B cell (primary cell): ENCODE data around the gene FBXO15. TPM values are rescaled to one million over a fixed set of nuclear protein-coding genes. Genes with fewer than 3 reads are reported as not detected.

Experiments used
- ATAC-seq: fragments of 200-7000 bp; cut with Tn5 transposase; one replicate; pipeline ENCODE4 v1.10.0; 2021; ENCODE audit warnings: low read depth, mild to moderate bottlenecking, moderate number of reproducible peaks, moderate library complexity
- CTCF ChIA-PET: fragments of 350-600 bp; sonication (Branson Sonifier 250); formaldehyde crosslinking; loops from one replicate; lab custom pipeline; 2021; ENCODE audit warnings: antibody characterized with exemption, inconsistent platforms; lab: Charles Lee
- POLR2A ChIA-PET: fragments of 350-600 bp; sonication (Branson Sonifier 250); formaldehyde crosslinking; loops from one replicate; lab custom pipeline; 2021; ENCODE audit warnings: antibody characterized with exemption; lab: Charles Lee
- DNase-seq: peaks from one replicate; pipeline ENCODE4 v3.0.0; 2013
- H2AFZ ChIP-seq: 2 replicates; pipeline ENCODE4 v1.6.1; 2012; ENCODE audit warnings: mild to moderate bottlenecking, low read depth, low read length; ENCODE audit not compliant: insufficient read depth, poor library complexity, severe bottlenecking
- H3K27ac ChIP-seq, 2 donors: 1 replicate in 1 of 2; 2 replicates in 1 of 2; pipeline ENCODE4 v1.5.1; 2012 to 2013; ENCODE audit warnings: low read length in 2 of 2, mild to moderate bottlenecking in 2 of 2, moderate library complexity in 1 of 2
- H3K27me3 ChIP-seq, 4 experiments: fragments of 200-600 bp in 1 of 4; sonication (generic) in 1 of 4; replicated peaks in 1 of 4; 1 replicate in 2 of 4; 2 replicates in 2 of 4; pipeline versions ENCODE4 v1.6.1 to v1.7.0; 2013 to 2016; ENCODE audit warnings: low read length in 3 of 4, mild to moderate bottlenecking in 2 of 4, mixed read lengths in 1 of 4, moderate library complexity in 1 of 4; ENCODE audit not compliant: insufficient read depth in 4 of 4, control insufficient read depth in 3 of 4; ENCODE audit errors: control extremely low read depth in 1 of 4
- H3K36me3 ChIP-seq, 2 experiments: replicated peaks in 1 of 2; 1 replicate in 1 of 2; 2 replicates in 1 of 2; pipeline versions ENCODE4 v1.6.1 to v1.7.1; 2013; ENCODE audit warnings: low read length in 1 of 2; ENCODE audit not compliant: insufficient read depth in 2 of 2, control insufficient read depth in 1 of 2; ENCODE audit errors: control extremely low read depth in 1 of 2, extremely low read depth in 1 of 2
- H3K4me1 ChIP-seq, 2 donors: fragments of 200-600 bp in 1 of 2; sonication (generic) in 1 of 2; 1 replicate in 1 of 2; 2 replicates in 1 of 2; pipeline versions ENCODE4 v1.5.1 to v1.6.1; 2013 to 2017; ENCODE audit warnings: low read length in 2 of 2; ENCODE audit not compliant: control insufficient read depth in 2 of 2, insufficient read depth in 2 of 2
- H3K4me2 ChIP-seq: replicated peaks from 2 replicates; pipeline ENCODE3; 2012; ENCODE audit warnings: mild to moderate bottlenecking, low read depth, low read length; ENCODE audit not compliant: poor library complexity, severe bottlenecking
- H3K4me3 ChIP-seq, 5 experiments: fragments of 200-600 bp in 1 of 5; sonication (generic) in 1 of 5; 1 replicate in 3 of 5; 2 replicates in 2 of 5; pipeline versions ENCODE4 v1.5.1 to v1.7.0; 2011 to 2016; ENCODE audit warnings: low read length in 4 of 5, mild to moderate bottlenecking in 4 of 5, low read depth in 2 of 5, control low read depth in 1 of 5, moderate library complexity in 1 of 5; ENCODE audit not compliant: insufficient read depth in 1 of 5; ENCODE audit errors: control extremely low read depth in 1 of 5, extremely low read depth in 1 of 5
- H3K79me2 ChIP-seq: fragments of 200-600 bp; sonication (generic); one replicate; pipeline ENCODE4 v1.6.0; 2016; ENCODE audit warnings: low read length; ENCODE audit not compliant: control insufficient read depth, insufficient read depth
- H3K9ac ChIP-seq: fragments of 200-600 bp; sonication (generic); 2 replicates; pipeline ENCODE4 v1.6.1; 2017; ENCODE audit warnings: mild to moderate bottlenecking, low read length, moderate library complexity
- H3K9me3 ChIP-seq, 3 donors: one replicate each; pipeline versions ENCODE4 v1.6.1 to v1.7.1; 2013; ENCODE audit warnings: low read length in 2 of 3; ENCODE audit not compliant: control insufficient read depth in 2 of 3, insufficient read depth in 1 of 3; ENCODE audit errors: control extremely low read depth in 1 of 3
- H4K20me1 ChIP-seq: 2 replicates; pipeline ENCODE4 v1.6.0; 2012; ENCODE audit warnings: mild to moderate bottlenecking, low read length; ENCODE audit not compliant: insufficient read depth, control insufficient read depth, poor library complexity, severe bottlenecking
- H3K27ac Mint-ChIP-seq: one replicate; pipeline ENCODE4 v1.8.0; 2021; ENCODE audit warnings: mixed read lengths
- H3K27me3 Mint-ChIP-seq: one replicate; pipeline ENCODE4 v1.8.0; 2021; ENCODE audit warnings: mixed read lengths
- H3K4me1 Mint-ChIP-seq: one replicate; pipeline ENCODE4 v1.8.0; 2021; ENCODE audit warnings: mixed read lengths
- H3K4me3 Mint-ChIP-seq: one replicate; pipeline ENCODE4 v1.8.0; 2021; ENCODE audit warnings: mixed read lengths
- H3K9me3 Mint-ChIP-seq: one replicate; pipeline ENCODE4 v1.8.0; 2022; ENCODE audit warnings: mixed read lengths; ENCODE audit not compliant: insufficient read depth
- EZH2 ChIP-seq: IDR thresholded peaks from 2 replicates; pipeline ENCODE4 v1.6.1; 2012; ENCODE audit warnings: borderline replicate concordance, low read depth, mild to moderate bottlenecking, moderate library complexity, low read length; ENCODE audit not compliant: insufficient read depth, poor library complexity, severe bottlenecking
- WGBS: methylation state at CpG from one replicate; pipeline ENCODE4 v1.1.5; 2013; ENCODE audit warnings: missing lambda C conversion rate; ENCODE audit not compliant: insufficient coverage; 5-methylcytosine and 5-hydroxymethylcytosine counted together
- intact Hi-C: fragments of 100-400 bp; cut with micrococcal nuclease; formaldehyde crosslinking; loops from one replicate; pipeline ENCODE4 v1.10.0; 2022
- polyA plus RNA-seq: library from polyadenylated mRNA; depleted of rRNA; stranded (reverse); fragments of >200 nt; gene quantifications from 2 replicates; pipeline ENCODE4 v1.2.3, GENCODE V29; 2012
- total RNA-seq, 2 donors: library from RNA; stranded (reverse); fragments of 120-200 nt in 1 of 2; gene quantifications; 1 replicate in 1 of 2; 2 replicates in 1 of 2; pipeline versions ENCODE4 v1.2.3 to v1.2.4, GENCODE V29; 2013 to 2022
- TF ChIP-seq, protein P1 (sequence below): fragments of 200-600 bp; IDR thresholded peaks from one replicate; pipeline ENCODE4 v1.8.0; 2022; ENCODE audit warnings: antibody characterized with exemption, mild to moderate bottlenecking

FBXO15 gene
- total and polyA plus RNA-seq, 2 donors (not counting 1 experiment from before 2014, with no cell fraction given): 1.6 to 4.1 TPM

DNA sequence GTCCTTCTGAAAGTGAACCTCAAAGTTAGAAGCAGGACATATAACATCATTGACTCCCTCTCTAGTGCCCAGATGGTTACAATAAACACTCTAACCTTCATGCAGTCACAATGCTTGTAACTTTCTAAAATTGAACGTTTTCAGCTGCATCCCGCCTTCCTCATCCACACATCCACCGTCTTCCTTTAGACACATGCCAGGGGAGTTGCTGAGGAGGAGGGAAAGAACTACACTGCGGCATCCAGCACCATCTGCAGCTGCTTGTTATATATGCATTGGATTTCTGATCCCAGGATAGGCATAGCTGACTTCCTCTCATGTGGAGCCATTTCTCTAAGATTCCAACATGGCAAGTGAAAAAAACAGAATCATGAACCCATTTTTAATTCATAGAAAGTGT, 96.8 kb downstream of the FBXO15 start:
- Mint-ChIP-seq H3K9me3 (peaks cover 1% of the 10 kb centered on the region), H3K4me1 (no peaks in the 10 kb centered on the region), H3K27ac (no peak overlapping the region), H3K27me3 (peaks cover 5% of the 10 kb centered on the region), H3K4me3 (no peak overlapping the region)
- WGBS: no CpG with 5 or more reads among the region's 4 CpGs
- DNase-seq (no peak), ATAC-seq (no peak)
- peaks cover 0 to 16% (median 5%) of the 10 kb centered on the region in 3 donors for H3K9me3 ChIP-seq
- no peaks in the 10 kb centered on the region for H3K36me3 ChIP-seq
- intact Hi-C loops: no loop called here
- no peaks in the 10 kb centered on the region for H3K79me2 ChIP-seq
- H3K4me3 ChIP-seq: no peak overlapping the region
- TF ChIP-seq EZH2: no peak
- TF ChIP-seq, protein P1, sequence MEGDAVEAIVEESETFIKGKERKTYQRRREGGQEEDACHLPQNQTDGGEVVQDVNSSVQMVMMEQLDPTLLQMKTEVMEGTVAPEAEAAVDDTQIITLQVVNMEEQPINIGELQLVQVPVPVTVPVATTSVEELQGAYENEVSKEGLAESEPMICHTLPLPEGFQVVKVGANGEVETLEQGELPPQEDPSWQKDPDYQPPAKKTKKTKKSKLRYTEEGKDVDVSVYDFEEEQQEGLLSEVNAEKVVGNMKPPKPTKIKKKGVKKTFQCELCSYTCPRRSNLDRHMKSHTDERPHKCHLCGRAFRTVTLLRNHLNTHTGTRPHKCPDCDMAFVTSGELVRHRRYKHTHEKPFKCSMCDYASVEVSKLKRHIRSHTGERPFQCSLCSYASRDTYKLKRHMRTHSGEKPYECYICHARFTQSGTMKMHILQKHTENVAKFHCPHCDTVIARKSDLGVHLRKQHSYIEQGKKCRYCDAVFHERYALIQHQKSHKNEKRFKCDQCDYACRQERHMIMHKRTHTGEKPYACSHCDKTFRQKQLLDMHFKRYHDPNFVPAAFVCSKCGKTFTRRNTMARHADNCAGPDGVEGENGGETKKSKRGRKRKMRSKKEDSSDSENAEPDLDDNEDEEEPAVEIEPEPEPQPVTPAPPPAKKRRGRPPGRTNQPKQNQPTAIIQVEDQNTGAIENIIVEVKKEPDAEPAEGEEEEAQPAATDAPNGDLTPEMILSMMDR: no peak
- POLR2A ChIA-PET: no interaction called here
- no peak overlapping the region for H3K27ac ChIP-seq
- no peak overlapping the region for H2AFZ ChIP-seq
- H3K4me1 ChIP-seq: no peaks in the 10 kb centered on the region
- no peak overlapping the region for H3K4me2 ChIP-seq
- H3K9ac ChIP-seq: no peak overlapping the region
- no peaks in the 10 kb centered on the region for H4K20me1 ChIP-seq
- CTCF ChIA-PET: interaction anchor here (1.3 to 1.8 kb wide), 2 partner anchors 11 to 12 kb away, joined by 3 read pairs; no protein-coding TSS in a partner anchor
- no peaks in the 10 kb centered on the region for H3K27me3 ChIP-seq

DNA sequence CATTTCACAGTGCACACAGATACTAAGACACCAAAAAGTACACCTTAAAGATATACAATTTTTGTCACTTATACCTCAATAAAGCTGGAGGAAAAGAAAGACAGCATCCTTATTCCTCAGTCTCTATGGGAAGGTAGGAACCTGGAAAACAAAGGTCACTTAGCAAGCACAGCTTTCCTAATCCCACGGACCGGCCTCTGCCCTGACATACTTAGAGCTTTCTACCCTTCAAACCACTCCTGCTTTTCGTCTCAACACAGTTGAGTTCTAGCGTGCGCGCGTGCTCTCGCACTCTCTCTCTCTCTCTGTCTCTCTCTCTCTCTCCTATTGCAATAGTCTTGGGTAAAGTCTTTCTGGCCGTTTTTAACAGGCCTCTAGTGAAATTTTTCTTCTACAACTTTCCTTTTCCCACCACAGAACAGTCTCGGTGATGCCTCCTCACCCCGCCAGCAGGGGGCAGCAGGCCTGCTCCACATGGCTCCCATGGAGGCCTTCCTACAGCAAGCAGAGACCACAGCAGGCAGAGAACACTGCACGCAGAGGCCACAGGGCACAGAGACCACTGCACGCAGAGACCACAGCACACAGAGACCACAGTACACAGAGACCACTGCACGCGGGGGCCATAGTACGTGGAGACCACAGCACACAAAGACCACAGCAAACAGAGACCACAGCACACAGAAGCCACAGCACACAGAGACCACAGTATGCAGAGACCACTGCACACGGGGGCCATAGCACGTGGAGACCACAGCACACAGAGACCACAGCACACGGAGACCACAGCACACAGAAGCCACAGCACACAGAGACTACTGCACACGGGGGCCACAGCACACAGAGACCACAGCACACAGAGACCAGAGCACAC, 106.9 kb downstream of the FBXO15 start:
- CTCF ChIA-PET: interaction anchor here (0.6 to 2.6 kb wide), 11 partner anchors 10 to 301 kb away, joined by 3 to 17 read pairs (median 4); no protein-coding TSS in a partner anchor
- no peak overlapping the region for H3K9ac ChIP-seq
- no peaks in the 10 kb centered on the region for H3K79me2 ChIP-seq
- H3K4me1 ChIP-seq: peaks cover 18% of the 10 kb centered on the region in 2 donors
- peaks cover 0 to 5% (median 0%) of the 10 kb centered on the region in 3 donors for H3K9me3 ChIP-seq
- H2AFZ ChIP-seq: peak overlapping the region; percentile 7
- H3K27ac ChIP-seq: no peak overlapping the region
- Mint-ChIP-seq H3K4me1 (peaks cover 20% of the 10 kb centered on the region), H3K27ac (no peak overlapping the region), H3K9me3 (peaks cover 2% of the 10 kb centered on the region), H3K4me3 (no peak overlapping the region), H3K27me3 (no peaks in the 10 kb centered on the region)
- no peaks in the 10 kb centered on the region for H4K20me1 ChIP-seq
- no peak overlapping the region for H3K4me2 ChIP-seq
- intact Hi-C loops: loop anchor here (1.0 kb wide), 4 partner anchors 42 to 302 kb away; no protein-coding TSS in a partner anchor
- no peaks in the 10 kb centered on the region for H3K27me3 ChIP-seq
- 72% methylated on average over 17 of the region's 20 CpGs for WGBS
- no peak overlapping the region for H3K4me3 ChIP-seq
- peak; percentile 62 for DNase-seq
- peak; percentile 79 for ATAC-seq
- POLR2A ChIA-PET: interaction anchor here (1.4 kb wide), 1 partner anchor 23 kb away, joined by 3 read pairs; no protein-coding TSS in a partner anchor
- no peaks in the 10 kb centered on the region for H3K36me3 ChIP-seq
- no peak for TF ChIP-seq EZH2
- TF ChIP-seq, protein P1: peak; percentile 66
